GM18858 (cell line): ENCODE results near the gene KIFAP3.
"Not testable (repeated sequence)": the region's sequence is repeated elsewhere in the genome, so short reads cannot be mapped to it uniquely, and the experiment has no call there.

Experiments
- ATAC-seq: cut with Tn5 transposase; IDR thresholded peaks from one replicate; pipeline ENCODE4 v1.9.1; 2021; ENCODE audit not compliant: unreplicated experiment

KIFAP3 gene

DNA sequence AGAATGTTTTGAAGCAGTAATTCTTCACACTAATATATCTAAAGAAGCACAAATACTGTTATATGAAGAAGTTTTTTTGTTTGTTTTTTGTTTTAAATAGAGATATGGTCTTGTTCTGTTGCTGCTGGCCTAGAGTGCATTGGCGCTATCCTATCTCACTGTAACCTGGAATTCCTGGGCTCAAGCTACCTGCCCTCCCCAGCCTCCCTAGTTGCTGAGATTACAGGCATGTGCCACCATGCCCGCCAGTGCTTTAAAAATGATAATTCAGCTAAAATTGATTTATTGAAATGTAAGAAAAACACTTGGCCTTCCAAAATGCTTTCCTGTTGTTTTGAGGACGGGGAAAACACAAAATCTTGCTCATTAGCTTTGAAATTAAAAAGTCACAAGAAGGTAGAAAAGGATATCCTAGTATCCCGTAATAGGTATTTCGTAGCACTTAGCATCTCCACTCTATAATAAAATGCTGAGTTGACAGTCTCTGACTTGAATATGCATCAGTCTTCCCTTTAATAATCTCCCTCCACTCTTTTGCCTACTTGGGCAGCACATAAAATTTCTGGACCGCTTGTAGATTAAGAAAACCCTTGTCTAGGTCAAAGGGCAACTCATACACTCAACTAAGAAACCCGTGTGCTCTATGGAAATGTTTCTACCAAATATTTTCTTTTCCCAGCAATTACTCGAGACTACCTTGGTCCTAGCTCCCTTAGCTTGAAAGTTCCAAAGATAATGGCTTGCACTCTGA lies 182.1 kb downstream of the KIFAP3 start:
- no peak for ATAC-seq

GRCh38 chr1:169891539-169891885 lies 183.0 kb downstream of the KIFAP3 start:
- no peak for ATAC-seq

GRCh38 chr1:169890761-169891538 lies 183.5 kb downstream of the KIFAP3 start:
- ATAC-seq, result peak; percentile 26

DNA sequence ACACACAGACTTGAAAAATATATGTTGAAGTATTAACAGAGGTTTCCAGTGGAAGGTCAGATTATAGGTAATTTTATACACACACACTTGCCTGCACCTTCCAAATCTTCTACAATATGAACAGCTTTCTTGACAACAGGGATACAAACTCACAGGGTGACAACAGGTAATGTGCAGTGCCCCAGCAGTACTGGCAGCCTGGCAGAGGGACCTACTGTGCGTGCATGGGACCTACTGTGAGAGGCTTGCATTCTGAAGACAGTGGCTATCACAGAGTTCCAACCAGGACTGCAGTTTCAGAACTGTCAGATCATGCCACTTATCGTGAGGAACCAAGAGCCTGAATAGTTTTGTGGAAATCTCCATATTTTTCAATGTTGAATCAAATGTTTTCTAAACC lies 184.6 kb downstream of the KIFAP3 start:
- ATAC-seq, result no peak

DNA sequence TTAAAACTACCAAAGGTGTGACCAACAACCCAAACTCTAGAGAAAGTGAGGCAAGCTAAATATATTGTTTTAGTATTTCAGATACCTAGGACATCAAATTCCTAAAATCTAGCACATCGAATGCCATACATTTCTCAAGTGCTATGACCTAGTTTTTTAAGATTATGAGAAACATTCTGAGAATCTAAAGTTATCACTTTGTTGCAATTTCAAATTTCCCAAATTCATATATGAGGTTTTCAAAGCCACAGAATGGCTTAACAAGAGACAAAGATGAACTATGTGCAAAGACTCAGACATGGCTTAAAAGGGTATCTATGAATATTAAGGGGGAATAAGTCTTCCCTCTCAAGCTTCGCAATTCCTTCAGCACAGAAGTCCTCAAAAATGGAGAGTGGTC lies 187.6 kb downstream of the KIFAP3 start:
- ATAC-seq, result no peak

- no peak for ATAC-seq
Measured at GRCh38 chr1:169886422-169886821, 188.1 kb downstream of the KIFAP3 start.

GRCh38 chr1:169885207-169885606 lies 189.3 kb downstream of the KIFAP3 start:
- ATAC-seq, result no peak

- ATAC-seq, result no peak
Measured at GRCh38 chr1:169884634-169885033, 189.9 kb downstream of the KIFAP3 start.

DNA sequence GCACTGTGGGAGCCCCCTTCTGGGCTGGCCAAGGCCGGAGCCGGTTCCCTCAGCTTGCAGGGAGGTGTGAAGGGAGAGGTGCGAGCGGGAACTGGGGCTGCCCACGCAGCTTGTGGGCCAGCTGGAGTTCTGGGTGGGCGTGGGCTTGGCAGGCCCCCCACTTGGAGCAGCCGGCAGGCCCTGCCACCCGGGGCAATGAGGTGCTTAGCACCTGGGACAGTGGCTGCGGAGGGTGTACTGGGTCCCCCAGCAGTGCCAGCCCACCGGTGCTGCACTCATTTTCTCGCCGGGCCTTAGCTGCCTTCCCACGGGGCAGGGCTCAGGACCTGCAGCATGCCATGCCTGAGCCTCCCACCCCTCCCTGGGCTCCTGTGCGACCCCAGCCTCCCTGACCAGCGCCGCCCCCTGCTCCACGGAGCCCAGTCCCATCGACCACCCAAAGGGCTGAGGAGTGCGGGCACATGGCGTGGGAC lies 192.4 kb downstream of the KIFAP3 start:
- ATAC-seq, result no peak

GRCh38 chr1:169879034-169879840 lies 195.3 kb downstream of the KIFAP3 start:
- no peak for ATAC-seq

DNA sequence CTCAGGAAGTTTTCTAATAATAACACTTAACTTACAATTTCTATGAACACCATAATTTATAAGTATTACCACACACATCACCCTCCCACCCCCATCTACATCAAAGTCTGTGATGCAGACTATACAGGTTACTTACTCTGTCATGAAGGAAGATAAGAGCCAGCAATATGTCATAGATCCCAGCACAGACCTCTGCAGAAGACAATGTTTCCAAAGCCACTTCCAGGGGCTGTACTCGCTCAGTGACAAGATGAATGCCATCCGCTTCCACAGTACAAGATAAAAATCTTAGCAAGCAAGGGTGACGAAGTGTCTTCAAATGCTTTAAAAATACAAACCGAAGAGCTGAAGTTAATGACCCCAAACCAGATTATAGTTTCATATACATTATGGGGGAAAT lies 196.0 kb downstream of the KIFAP3 start:
- ATAC-seq, result no peak

- ATAC-seq, result no peak
Measured at GRCh38 chr1:169877800-169878491, 196.5 kb downstream of the KIFAP3 start.

- no peak for ATAC-seq
Measured at GRCh38 chr1:169874229-169874628, 200.3 kb downstream of the KIFAP3 start.

DNA sequence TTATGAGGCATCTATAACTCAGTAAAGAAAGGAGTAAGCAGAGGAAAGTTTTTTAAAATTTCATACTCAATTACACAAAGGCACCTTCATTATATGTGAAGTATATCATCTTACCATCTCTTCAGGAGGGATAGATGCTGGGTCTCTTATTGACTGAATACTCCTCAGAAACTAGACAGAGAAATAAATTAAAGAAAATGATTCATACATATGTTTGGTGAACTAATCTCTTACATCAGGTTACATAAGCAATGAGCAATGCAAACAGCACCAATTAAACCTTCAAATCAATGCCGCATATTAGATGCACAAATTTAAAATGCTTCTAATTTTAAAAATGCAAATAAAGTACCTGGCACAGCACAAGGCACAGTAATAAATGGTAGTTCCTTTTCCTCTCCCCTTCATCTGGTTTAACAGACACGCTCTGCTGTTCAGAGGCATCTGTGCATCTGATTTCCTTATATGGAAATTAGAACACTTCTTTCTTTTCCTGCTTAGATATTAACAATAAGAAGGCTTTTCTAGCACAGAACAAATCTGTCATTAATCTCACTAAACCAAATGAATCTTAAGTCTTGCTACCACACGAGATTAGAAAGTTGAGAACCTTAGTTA lies 200.8 kb downstream of the KIFAP3 start:
- ATAC-seq, result no peak

- no peak for ATAC-seq
Measured at GRCh38 chr1:169872906-169873305, 201.6 kb downstream of the KIFAP3 start.

DNA sequence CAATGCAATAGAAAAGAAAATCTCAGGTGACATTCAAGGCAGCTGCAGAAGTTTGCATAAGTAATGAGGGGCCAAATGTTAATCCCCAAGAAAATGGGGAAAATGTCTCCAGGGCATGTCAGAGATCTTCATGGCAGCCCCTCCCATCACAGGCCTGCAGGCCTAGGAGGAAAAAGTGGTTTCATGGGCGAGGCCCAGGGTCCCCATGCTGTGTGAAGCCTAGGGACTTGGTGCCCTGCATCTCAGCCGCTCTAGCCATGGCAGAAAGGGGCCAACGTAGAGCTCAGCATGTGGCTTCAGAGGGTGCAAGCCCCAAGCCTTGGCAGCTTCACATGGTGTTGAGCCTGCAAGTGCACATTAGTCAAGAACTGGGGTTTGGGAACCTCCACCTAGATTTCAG lies 202.5 kb downstream of the KIFAP3 start:
- not testable (repeated sequence) for ATAC-seq
